MCF 10A (cell line): ENCODE results near the gene RNF41. TPM values are rescaled to one million over a fixed set of nuclear protein-coding genes. Genes with fewer than 3 reads are reported as not detected.

Experiments
- BruUV-seq: library from RNA; stranded (reverse); fragments of 400-500 nt; replicated peaks from 2 replicates; lab custom pipeline; 2021; lab: Mats Ljungman, UMichigan
- CTCF ChIA-PET: fragments of 300-600 bp; sonication (Branson Sonifier 250); formaldehyde crosslinking; extraction: SDS; loops from one replicate; lab custom pipeline; 2021; ENCODE audit warnings: antibody characterized with exemption, inconsistent platforms; lab: Yijun Ruan, JAX
- POLR2A ChIA-PET: fragments of 300-600, 350-650 bp; sonication (Branson Sonifier 250); formaldehyde crosslinking; extraction: SDS; loops from one replicate; lab custom pipeline; 2020; ENCODE audit warnings: antibody characterized with exemption, inconsistent platforms; lab: Yijun Ruan, JAX
- DNase-seq: peaks from one replicate; pipeline ENCODE4 v3.0.0-alpha.2; 2018; ENCODE audit not compliant: unreplicated experiment
- H3K27ac Mint-ChIP-seq: one replicate; pipeline ENCODE4 v1.8.0; 2022; ENCODE audit warnings: mild to moderate bottlenecking, low read depth, mixed read lengths; ENCODE audit not compliant: unreplicated experiment
- H3K27me3 Mint-ChIP-seq: one replicate; pipeline ENCODE4 v1.8.0; 2022; ENCODE audit warnings: mixed read lengths; ENCODE audit not compliant: insufficient read depth, unreplicated experiment
- H3K36me3 Mint-ChIP-seq: one replicate; pipeline ENCODE4 v1.8.0; 2022; ENCODE audit warnings: mild to moderate bottlenecking, moderate library complexity, mixed read lengths; ENCODE audit not compliant: insufficient read depth, unreplicated experiment
- H3K4me1 Mint-ChIP-seq: one replicate; pipeline ENCODE4 v1.8.0; 2022; ENCODE audit warnings: mixed read lengths; ENCODE audit not compliant: insufficient read depth, unreplicated experiment
- H3K4me3 Mint-ChIP-seq: one replicate; pipeline ENCODE4 v1.8.0; 2022; ENCODE audit warnings: mild to moderate bottlenecking, moderate library complexity, mixed read lengths; ENCODE audit not compliant: unreplicated experiment
- H3K9me3 Mint-ChIP-seq: one replicate; pipeline ENCODE4 v1.8.0; 2022; ENCODE audit warnings: mixed read lengths; ENCODE audit not compliant: unreplicated experiment
- CTCF ChIP-seq: fragments of 200-600 bp; IDR thresholded peaks from one replicate; pipeline ENCODE4 v1.8.0; 2022; ENCODE audit warnings: antibody characterized with exemption, mild to moderate bottlenecking; ENCODE audit not compliant: unreplicated experiment
- intact Hi-C: fragments of 100-400 bp; cut with micrococcal nuclease; formaldehyde crosslinking; loops from 2 replicates; pipeline ENCODE4 v1.14.1; 2022
- total RNA-seq: library from RNA; stranded (reverse); gene quantifications from 2 replicates; pipeline ENCODE4 v1.2.3, GENCODE V29; 2022

RNF41 gene
- total RNA-seq, 1 experiment from 2014 or later, result 108 TPM

GRCh38 chr12:56152756-56153677 is 68.7 kb downstream of the RNF41 start:
- no peak for TF ChIP-seq CTCF
- H3K36me3 Mint-ChIP-seq, result peaks cover 19% of the 10 kb centered on the region
- ChIA-PET CTCF (no interaction called here), POLR2A (interaction anchor here (0.6 to 2.8 kb wide), 4 partner anchors 25 to 311 kb away, joined by 3 to 39 read pairs (median 14); partner anchors contain the start of genes ESYT1 and SMARCC2)
- H3K27me3 Mint-ChIP-seq, result no peaks in the 10 kb centered on the region
- H3K9me3 Mint-ChIP-seq, result no peaks in the 10 kb centered on the region
- TSS peak; percentile 32 for BruUV-seq
- DNase-seq, result no peak
- peak overlapping the region; percentile 75 for H3K4me3 Mint-ChIP-seq
- intact Hi-C loops, result loop anchor here (5.0 kb wide), 1 partner anchor 36 kb away; the partner anchor contains the start of genes RPL41 and ZC3H10
- peak overlapping the region; percentile 62 for H3K27ac Mint-ChIP-seq
- peaks cover 18% of the 10 kb centered on the region for H3K4me1 Mint-ChIP-seq

Other genes starting within 250 kb of the RNF41 start
- gene RAB5B, start 247.8 kb downstream of the RNF41 start, total RNA-seq, result 67.4 and 96.1 TPM in 2 replicates
- gene SUOX, start 224.6 kb downstream of the RNF41 start, total RNA-seq, result 6.3 and 7.9 TPM in 2 replicates
- gene IKZF4, start 200.9 kb downstream of the RNF41 start, total RNA-seq, result 2.4 and 3.4 TPM in 2 replicates
- 45.1 and 67.3 TPM in 2 replicates for gene RPS26, start 180.0 kb downstream of the RNF41 start, total RNA-seq
- gene ERBB3, start 141.8 kb downstream of the RNF41 start, total RNA-seq, result 1.1 and 3.7 TPM in 2 replicates
- gene PA2G4, start 117.4 kb downstream of the RNF41 start, total RNA-seq, result 158 and 205 TPM in 2 replicates
- 4,675 and 4,734 TPM in 2 replicates for gene RPL41, start 105.3 kb downstream of the RNF41 start, total RNA-seq
- gene ZC3H10, start 103.7 kb downstream of the RNF41 start, total RNA-seq, result 2.8 and 3.5 TPM in 2 replicates
- gene ESYT1, start 93.7 kb downstream of the RNF41 start, total RNA-seq, result 111 and 123 TPM in 2 replicates
- gene MYL6B, start 69.3 kb downstream of the RNF41 start, total RNA-seq, result 46.0 and 58.0 TPM in 2 replicates
- gene MYL6, start 63.6 kb downstream of the RNF41 start, total RNA-seq, result 716 and 997 TPM in 2 replicates
- 52.1 and 57.0 TPM in 2 replicates for gene SMARCC2, start 32.4 kb downstream of the RNF41 start, total RNA-seq
- 53.3 and 56.2 TPM in 2 replicates for gene NABP2, start 2.4 kb upstream of the RNF41 start, total RNA-seq
- not detected in 2 replicates for gene SLC39A5, start 8.1 kb upstream of the RNF41 start, total RNA-seq
- 46.3 and 73.8 TPM in 2 replicates for gene ANKRD52, start 36.5 kb upstream of the RNF41 start, total RNA-seq
- 3.6 and 3.8 TPM in 2 replicates for gene COQ10A, start 45.0 kb upstream of the RNF41 start, total RNA-seq
- 213 and 257 TPM in 2 replicates for gene CS, start 78.4 kb upstream of the RNF41 start, total RNA-seq
- gene CNPY2, start 94.1 kb upstream of the RNF41 start, total RNA-seq, result 169 and 210 TPM in 2 replicates
- 72.9 and 80.1 TPM in 2 replicates for gene PAN2, start 112.1 kb upstream of the RNF41 start, total RNA-seq
- 0.61 and 1.7 TPM in 2 replicates for gene IL23A, start 117.0 kb upstream of the RNF41 start, total RNA-seq
- 61.2 and 101 TPM in 2 replicates for gene STAT2, start 138.2 kb upstream of the RNF41 start, total RNA-seq
- not detected in 2 replicates for gene APOF, start 140.9 kb upstream of the RNF41 start, total RNA-seq
- gene TIMELESS, start 227.5 kb upstream of the RNF41 start, total RNA-seq, result 10.1 and 14.0 TPM in 2 replicates
- gene MIP, start 232.7 kb upstream of the RNF41 start, total RNA-seq, result not detected in 2 replicates
- 3.5 and 3.9 TPM in 2 replicates for gene SPRYD4, start 246.7 kb upstream of the RNF41 start, total RNA-seq